T-cell (primary cell): Measurements from ENCODE around the gene AIFM1. TPM values are rescaled to one million over a fixed set of nuclear protein-coding genes. Genes with fewer than 3 reads are reported as not detected.

Source experiments
- total RNA-seq, 35 experiments: library from RNA in 6 of 35; stranded (reverse) in 6 of 35; fragments of 120-200 nt in 1 of 35; gene quantifications; one replicate each; pipeline versions ENCODE4 v1.2.1 to v1.2.4 and lab custom pipeline; 2013 to 2026

Gene AIFM1
- total RNA-seq, 5 donors from 2014 or later (not counting 1 experiment from before 2014, with no cell fraction given), result 11.2 to 25.0 (median 23.6) TPM

Other genes with a start within 250 kb of the AIFM1 start
- gene BCORL1, start 183.2 kb downstream of the AIFM1 start, total RNA-seq, result 10 to 100 TPM in 4 of 5 donors, 1 to 10 TPM in 1; 8.7 to 13.5 (median 12.3) TPM
- 10 to 100 TPM; 30.0 to 35.6 (median 30.6) TPM for gene ELF4, start 55.3 kb downstream of the AIFM1 start, total RNA-seq
- 10 to 100 TPM in 3 of 5 donors, 1 to 10 TPM in 2; 4.4 to 16.6 (median 13.9) TPM for gene RAB33A, start 6.1 kb upstream of the AIFM1 start, total RNA-seq
- gene ZNF280C, start 103.1 kb upstream of the AIFM1 start, total RNA-seq, result 1 to 10 TPM; 3.6 to 7.0 (median 4.5) TPM
- gene SLC25A14, start 174.1 kb upstream of the AIFM1 start, total RNA-seq, result 10 to 100 TPM; 12.4 to 16.1 (median 12.9) TPM
- gene GPR119, start 219.8 kb upstream of the AIFM1 start, total RNA-seq, result not detected
- gene RBMX2, start 236.1 kb upstream of the AIFM1 start, total RNA-seq, result 10 to 100 TPM; 18.6 to 20.8 (median 20.2) TPM